ENCODE results near the gene ASIC4. TPM values are rescaled to one million over a fixed set of nuclear protein-coding genes. Genes with fewer than 3 reads are reported as not detected.

ASIC4 gene
- total and polyA plus RNA-seq, 9 of the 15 experiments (the other 6 are each of a cell fraction or from before 2014, with no cell fraction given): 0.07 to 19.2 (median 4.8) TPM

- Histone ChIP-seq H2AFZ (ENCODE audit: low read depth, low read length) (no peak overlapping the region; the same call in 1 of the 2 replicates), H3K9me3 (replicated peaks; ENCODE audit: control insufficient read depth, insufficient read depth, low read depth, low read length) (no peaks in the 10 kb centered on the region), H3K4me3 (no peak overlapping the region), H3K79me2 (ENCODE audit: control insufficient read depth, insufficient read depth, low read length) (peaks cover 85% of the 10 kb centered on the region), H3K4me2 (ENCODE audit: insufficient read depth, low read length) (peak overlapping the region; percentile 64), H3K36me3 (ENCODE audit: control insufficient read depth, insufficient read depth, low read length) (peaks cover 25% of the 10 kb centered on the region; the same call in 2 of the 3 replicates), H3K9ac (ENCODE audit: insufficient read depth in 1 of 2, low read depth in 2 of 2, low read length in 2 of 2) (peak overlapping the region; percentile 33 to 70; a peak in 2 of 4 replicates), H3K9me1 (ENCODE audit: control insufficient read depth, insufficient read depth, low read length) (peaks cover 3% of the 10 kb centered on the region), H3K4me1 (replicated peaks in 1 of 2; ENCODE audit: control insufficient read depth in 2 of 2, insufficient read depth in 2 of 2, low read length in 2 of 2) (peaks cover 69 to 88% of the 10 kb centered on the region in 2 experiments), H3K27ac (ENCODE audit: extremely low read depth, low read depth, low read length) (peak overlapping the region; percentile 89), H3K27me3 (ENCODE audit: control insufficient read depth in 2 of 2, insufficient read depth in 2 of 2, low read length in 2 of 2) (no peaks in the 10 kb centered on the region), H4K20me1 (replicated peaks; ENCODE audit: control insufficient read depth, insufficient read depth, low read length) (no peaks in the 10 kb centered on the region)
- no TSS peak for BruUV-seq (replicated peaks)
- CTCF ChIA-PET (ENCODE audit: low intra/inter-chr PET ratio): no interaction called here
- no peak for FAIRE-seq
- whole genome bisulfite sequencing (ENCODE audit: insufficient coverage, low coverage, missing lambda C conversion rate): no CpG with 5 or more reads among the region's 8 CpGs
- POLR2A ChIA-PET: interaction anchor here (0.6 to 1.0 kb wide), 5 partner anchors 9 to 78 kb away, joined by 3 to 7 read pairs (median 4); partner anchors contain the start of gene GMPPA
- in situ Hi-C loops (cut with MboI) (loop anchor here (10.0 kb wide), 1 partner anchor 45 kb away; no protein-coding TSS in a partner anchor), intact Hi-C loops (cut with micrococcal nuclease) (loop anchor here (2.0 kb wide), 1 partner anchor 25 kb away; no protein-coding TSS in a partner anchor)
- peak; percentile 6 for ATAC-seq
- peak in 2 of 4 experiments; percentile 46 to 62 for DNase-seq (ENCODE audit: extremely low read depth in 1 of 4, low spot score in 3 of 4)
- TF ChIP-seq MEIS2 (IDR thresholded peaks at IDR 0.05; ENCODE audit: partially characterized antibody): peak; percentile 84
- TF ChIP-seq ZNF639 (CRISPR knock-in tag; conservative IDR thresholded peaks at IDR 0.05 in 1 of 2, IDR thresholded peaks at IDR 0.05 in 1 of 2): no peak
- TF ChIP-seq ZNF764 (CRISPR knock-in tag; IDR thresholded peaks at IDR 0.05; ENCODE audit: low read depth): no peak
- TF ChIP-seq FOXP1 (CRISPR knock-in tag; IDR thresholded peaks at IDR 0.05): no peak
- TF ChIP-seq PBX2 (CRISPR knock-in tag; IDR thresholded peaks at IDR 0.05; ENCODE audit: low read depth): no peak
- peak; percentile 79 for TF ChIP-seq PBX2 (tag; conservative IDR thresholded peaks at IDR 0.05; ENCODE audit: low read depth)
- no peak for TF ChIP-seq TCF15 (CRISPR knock-in tag; IDR thresholded peaks at IDR 0.05)
- no peak for TF ChIP-seq EWSR1 (IDR thresholded peaks at IDR 0.05; ENCODE audit: borderline replicate concordance, low read depth, partially characterized antibody)
- TF ChIP-seq ATF7 (IDR thresholded peaks at IDR 0.05): no peak
- peak; percentile 79 for TF ChIP-seq PKNOX1 (IDR thresholded peaks at IDR 0.05)
- peak; percentile 81; the same call in 1 of the 2 replicates for TF ChIP-seq TFAP4 (CRISPR knock-in tag; IDR thresholded peaks at IDR 0.05; ENCODE audit: borderline replicate concordance)
- TF ChIP-seq HDGF (IDR thresholded peaks at IDR 0.05): no peak
- no peak for TF ChIP-seq L3MBTL2 (IDR thresholded peaks at IDR 0.05)
- TF ChIP-seq HMG20B (CRISPR knock-in tag; IDR thresholded peaks at IDR 0.05): no peak
- TF ChIP-seq SREBF1 (IDR thresholded peaks at IDR 0.05; ENCODE audit: borderline replicate concordance, low read depth, low read length): no peak
- TF ChIP-seq ZBED1 (IDR thresholded peaks at IDR 0.05): no peak
- TF ChIP-seq RFX5 (IDR thresholded peaks at IDR 0.05; ENCODE audit: low read depth, low read length): no peak
Measured at GRCh38 chr2:219520079-219520478, 5.8 kb downstream of the ASIC4 start.

Data from K562 (cell line).